Right ventricle myocardium inferior (tissue), 1 donor: ENCODE measurements around the gene CLTB. TPM values are rescaled to one million over a fixed set of nuclear protein-coding genes. Genes with fewer than 3 reads are reported as not detected.
"Not testable (repeated sequence)": the region's sequence is repeated elsewhere in the genome, so short reads cannot be mapped to it uniquely, and the experiment has no call there.

Source experiments
- ATAC-seq: fragments of 200-7000 bp; cut with Tn5 transposase; one replicate; pipeline ENCODE4 v1.9.1; 2020; ENCODE audit warnings: mild to moderate bottlenecking, moderate library complexity
- DNase-seq: peaks from one replicate; pipeline ENCODE4 v3.0.0; 2021; ENCODE audit errors: missing footprints
- intact Hi-C: fragments of 100-400 bp; cut with DNase I; formaldehyde crosslinking; loops from one replicate; pipeline ENCODE4 v1.11.0; 2022
- total RNA-seq: library from RNA; stranded (reverse); fragmentation: NEBNext Ultra II Directional; extraction: Animal tissue kit (Norgen Biotek cat#: 25700); gene quantifications from one replicate; pipeline ENCODE4 v1.2.1, GENCODE V29; 2021
- donor health status: DM: no; HTN: yes; CAD: no; lungs with severe emphysema.

Gene CLTB
- total RNA-seq, 1 donor from 2014 or later: 217 TPM

DNA sequence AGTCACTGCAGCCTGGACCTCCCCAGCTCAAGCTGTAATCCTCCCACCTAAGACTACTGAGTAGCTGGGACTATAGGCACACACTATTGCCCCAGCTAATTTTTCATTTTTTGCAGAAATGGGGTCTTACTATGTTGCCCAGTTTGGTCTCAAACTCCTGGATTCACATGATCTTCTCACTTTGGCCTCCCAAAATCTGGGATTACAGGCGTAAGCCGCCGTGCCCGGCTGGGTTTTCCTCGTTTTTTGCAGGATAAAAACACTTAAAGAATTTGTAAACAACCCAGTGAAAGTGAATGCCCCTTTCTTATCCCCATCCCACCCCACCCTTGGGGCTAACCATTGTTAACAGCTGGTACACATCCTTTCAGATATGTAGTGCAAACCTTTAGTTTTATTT, 7.7 kb downstream of the CLTB start:
- DNase-seq: no peak
- intact Hi-C loops: no loop called here
- no peak for ATAC-seq

DNA sequence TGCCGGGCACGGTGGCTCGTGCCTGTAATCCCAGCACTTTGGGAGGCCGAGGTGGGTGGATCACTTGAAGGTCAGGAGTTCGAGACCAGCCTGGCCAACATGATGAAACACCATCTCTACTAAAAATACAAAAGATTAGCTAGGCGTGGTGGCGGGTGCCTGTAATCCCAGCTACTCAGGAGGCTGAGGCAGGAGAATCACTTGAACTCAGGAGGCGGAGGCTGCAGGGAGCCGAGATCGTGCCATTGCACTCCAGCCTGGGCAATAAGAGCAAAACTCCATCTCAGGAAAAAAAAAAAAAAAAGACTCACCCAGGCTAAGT, 8.1 kb downstream of the CLTB start:
- ATAC-seq, DNase-seq, intact Hi-C loops: not testable (repeated sequence)

DNA sequence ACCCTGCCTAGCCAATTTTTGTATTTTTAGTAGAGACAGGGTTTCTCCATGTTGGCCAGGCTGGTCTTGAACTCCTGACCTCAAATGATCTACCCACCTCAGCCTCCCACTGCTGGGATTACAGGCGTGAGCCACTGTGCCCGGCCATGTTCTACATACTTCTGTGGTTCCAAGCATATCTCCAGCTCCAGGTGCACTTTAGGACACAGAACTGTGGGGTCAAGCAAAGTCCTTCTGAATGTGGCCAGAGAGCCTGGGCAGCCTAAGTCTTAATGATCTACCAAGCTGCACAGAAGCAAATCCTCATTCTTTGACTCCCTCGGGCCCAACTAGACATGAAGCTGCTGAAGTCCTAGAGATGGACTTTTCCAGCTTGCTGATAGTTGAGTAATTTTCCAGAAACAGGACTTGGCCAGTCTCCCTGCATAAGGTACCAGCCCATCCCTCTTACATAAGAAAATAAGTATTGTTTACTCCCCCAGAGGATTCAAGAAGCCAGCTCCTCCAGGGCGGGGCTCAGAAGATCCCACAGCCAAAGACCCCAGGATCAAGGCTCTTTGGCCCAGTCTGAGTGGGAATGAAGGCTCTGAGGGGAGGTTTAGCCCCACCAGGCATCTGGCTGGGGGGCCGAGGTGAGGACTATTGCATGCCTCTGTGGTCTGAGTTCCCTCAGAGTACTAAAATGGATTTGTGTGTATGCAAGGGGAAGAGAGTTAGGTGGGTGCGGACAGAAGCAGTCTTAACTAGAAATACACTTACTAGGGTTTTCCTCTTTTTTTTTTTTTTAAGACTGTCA, 8.7 kb downstream of the CLTB start:
- ATAC-seq (peak; percentile 64), DNase-seq (no peak)
- intact Hi-C loops: no loop called here

DNA sequence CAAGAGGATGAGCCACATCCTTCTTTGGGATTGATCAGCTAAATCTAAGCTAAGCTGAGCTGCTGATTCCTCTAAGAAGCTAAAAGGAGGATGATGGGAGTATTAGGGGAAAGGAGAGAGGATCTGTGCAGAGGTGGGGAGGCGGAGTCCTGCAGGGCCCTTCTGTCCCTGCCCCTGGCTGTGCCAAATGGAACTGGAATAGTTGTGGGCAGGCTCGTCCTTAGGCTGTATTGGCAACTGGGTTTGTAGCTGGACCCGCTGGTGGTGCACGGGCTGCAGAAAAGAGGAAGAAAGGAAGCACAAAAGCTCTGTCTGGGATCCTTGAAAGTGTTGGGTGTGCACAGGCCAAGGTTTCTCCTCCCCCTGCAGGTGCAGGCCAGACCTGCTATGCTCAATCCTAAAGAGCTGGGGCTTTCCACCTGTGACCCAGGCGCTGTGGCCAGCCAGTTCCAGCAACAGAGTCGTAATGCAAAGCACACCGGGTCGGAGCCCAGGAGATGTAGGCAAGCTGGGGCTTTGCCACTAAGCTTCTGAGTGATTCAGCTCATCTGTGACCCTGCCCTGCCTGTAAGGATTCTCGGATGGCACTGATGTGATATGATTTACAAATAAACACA, 9.8 kb downstream of the CLTB start:
- intact Hi-C loops: no loop called here
- DNase-seq (no peak), ATAC-seq (no peak)

DNA sequence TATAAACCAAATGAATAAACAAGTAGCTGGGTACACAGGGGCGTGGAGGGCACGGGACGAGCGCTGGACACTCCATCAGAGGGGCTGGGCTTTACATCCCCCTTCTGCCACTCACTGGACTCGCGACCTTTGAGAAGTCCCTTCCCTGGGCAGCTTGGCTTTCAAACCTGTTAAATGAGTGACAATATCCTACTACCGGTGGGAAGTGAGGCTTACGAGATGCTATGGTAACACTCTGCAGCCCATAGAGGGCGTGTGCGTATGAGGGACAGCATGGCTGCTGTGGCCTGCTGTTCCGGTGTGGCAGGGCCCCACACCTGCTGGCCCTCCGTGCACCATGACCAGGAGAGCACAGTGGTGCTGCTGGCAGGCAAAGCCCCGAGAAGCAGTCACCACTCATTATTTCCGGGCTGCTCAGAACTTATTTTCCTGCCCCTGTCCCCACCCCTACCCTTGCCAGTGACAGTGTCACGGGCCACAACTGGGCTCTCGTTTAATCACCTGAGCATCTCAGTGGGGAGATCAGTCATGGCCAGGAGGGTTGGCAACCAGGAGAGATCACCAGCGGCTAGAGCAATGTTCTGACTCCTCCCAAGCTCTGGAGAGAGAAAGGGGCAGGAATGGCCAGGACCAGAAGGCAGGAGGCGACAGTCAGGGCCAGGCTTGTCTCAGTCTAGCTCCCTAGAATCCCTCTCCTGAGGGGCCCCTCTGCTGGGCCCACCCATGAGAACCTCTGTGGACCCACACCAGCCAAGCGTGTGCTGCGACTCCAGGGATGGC, 10.5 kb downstream of the CLTB start:
- DNase-seq: no peak
- ATAC-seq: no peak
- intact Hi-C loops: no loop called here

DNA sequence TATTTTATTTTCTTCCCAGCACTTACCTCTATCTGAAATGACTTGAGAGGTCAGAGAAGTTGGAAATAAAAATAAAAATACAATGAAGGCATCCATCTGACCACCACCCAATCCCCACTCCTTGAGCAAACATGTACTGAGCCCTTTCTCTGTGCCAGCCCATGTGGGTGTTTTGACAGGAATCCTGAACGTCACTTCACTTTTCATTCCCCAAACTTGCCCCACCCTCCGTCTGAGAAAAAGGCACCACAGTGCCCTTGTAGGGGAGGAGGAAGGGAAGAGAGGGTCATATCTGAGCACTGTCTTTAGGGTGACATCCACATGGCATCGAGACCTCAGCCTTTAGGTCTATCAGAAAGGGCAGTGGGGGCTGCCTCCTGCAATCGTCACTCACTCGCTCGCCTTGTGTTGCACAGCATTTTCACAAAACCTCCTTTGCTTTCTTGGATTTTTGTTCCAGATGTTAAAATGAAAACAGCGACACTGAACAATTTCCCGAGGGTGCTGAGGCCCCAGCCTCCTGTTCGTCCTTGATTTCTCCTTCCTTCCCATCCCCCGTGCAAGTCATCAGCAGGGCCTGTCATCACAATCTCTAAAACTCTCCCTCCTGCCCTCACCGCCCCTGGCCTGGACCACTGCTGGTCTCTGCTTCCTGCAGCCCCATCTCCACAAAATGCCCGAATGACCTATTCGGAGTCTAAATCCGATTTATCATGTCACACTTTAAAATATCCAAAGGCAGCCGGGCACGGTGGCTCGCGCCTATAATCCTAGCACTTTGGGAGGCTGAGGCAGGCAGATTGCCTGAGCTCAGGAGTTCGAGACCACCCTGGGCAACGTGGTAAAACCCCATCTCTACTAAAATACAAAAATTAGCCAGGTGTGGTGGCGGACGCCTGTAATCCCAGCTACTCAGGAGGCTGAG, 14.8 kb downstream of the CLTB start:
- no peak for DNase-seq
- no peak for ATAC-seq
- intact Hi-C loops: no loop called here

DNA sequence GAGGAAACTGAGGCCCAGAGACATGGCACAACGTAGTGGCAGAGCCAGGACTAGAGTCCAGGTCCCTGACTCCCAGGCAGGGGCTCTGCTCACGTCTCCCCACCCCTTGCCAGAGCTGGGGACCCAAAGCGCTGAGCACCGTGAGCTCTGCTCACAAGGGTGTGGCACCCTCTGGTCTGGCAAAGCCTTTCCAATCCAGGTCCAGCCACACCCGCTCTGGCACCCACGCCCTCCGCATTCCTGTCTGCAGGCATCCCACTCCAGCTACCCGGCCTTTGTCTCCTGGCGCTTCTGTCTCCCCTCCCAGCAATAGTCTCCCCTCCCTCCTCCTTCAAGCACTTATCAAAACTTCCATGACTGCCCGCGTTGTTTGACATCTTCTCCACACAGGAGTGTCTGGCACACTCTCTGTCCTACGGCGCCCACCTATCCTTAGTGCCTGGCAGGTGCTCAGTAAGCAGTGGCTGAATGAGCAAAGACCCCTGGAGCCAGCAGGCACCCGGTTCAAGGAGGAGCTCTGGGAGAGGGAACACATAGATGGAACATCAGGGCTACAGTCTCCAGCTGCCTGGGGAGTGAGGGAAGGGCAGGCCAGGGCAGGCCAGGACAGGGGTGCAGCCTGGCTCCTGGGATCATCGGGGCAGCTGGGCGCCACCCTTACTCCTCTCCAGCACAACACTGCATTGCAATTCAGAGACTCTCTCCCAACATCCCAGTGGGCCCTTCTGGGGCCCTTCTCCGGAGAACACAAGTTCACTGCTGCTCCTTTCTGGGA, 15.8 kb downstream of the CLTB start:
- intact Hi-C loops: no loop called here
- ATAC-seq: no peak
- peak; percentile 71 for DNase-seq

DNA sequence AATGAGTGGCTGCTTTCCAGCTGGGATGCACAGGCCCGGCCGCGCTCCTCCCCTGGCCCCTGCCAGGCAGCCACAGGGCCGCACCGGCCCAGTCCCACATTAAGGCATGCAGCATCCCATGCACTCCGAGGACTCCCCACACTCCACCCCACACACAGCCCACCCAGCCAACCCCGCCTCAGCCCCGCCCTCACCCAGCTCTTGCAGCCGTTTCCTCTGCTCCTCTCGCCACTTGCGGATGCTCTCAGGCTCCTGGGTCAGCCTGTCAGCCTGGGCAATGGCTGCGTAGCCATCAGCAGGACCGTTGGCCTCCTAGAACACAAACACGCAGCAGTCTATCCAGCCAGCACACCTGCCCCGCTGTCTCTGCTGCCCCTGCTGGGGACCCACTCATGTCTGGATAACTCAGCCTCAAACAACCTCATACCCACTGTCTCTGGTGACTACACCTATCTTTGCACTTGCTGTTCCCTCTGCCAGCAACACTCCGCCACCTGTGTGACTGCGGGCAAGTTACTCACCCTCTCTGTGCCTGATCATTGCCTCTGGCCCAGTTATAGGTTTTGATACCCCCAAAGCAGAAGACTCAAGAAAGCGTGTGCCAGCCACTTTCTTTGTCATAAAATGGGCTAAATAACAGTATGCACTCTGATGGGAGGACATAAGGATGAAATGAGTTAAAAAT, 18.5 kb downstream of the CLTB start:
- ATAC-seq: no peak
- no peak for DNase-seq
- intact Hi-C loops: no loop called here

DNA sequence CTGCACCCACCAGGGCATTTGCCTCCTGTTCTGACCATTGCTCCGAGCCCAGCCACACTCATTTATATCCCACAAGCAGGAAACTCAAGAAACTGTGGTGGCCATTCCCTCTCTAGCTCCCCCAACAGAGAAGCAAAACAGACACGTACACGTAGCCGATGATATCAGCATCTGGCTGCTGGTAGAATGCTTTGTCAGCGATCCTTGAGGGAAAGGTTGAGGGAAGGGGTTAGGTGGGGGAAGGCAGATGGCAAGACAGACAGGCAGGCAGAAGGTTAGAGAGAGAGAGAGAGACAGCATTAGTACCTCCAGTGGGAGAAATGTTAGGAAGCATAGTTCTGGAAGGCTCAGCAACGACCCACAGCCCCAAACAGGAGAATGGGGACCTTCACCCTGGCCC, 20.0 kb downstream of the CLTB start:
- no peak for ATAC-seq
- DNase-seq: no peak
- intact Hi-C loops: no loop called here

DNA sequence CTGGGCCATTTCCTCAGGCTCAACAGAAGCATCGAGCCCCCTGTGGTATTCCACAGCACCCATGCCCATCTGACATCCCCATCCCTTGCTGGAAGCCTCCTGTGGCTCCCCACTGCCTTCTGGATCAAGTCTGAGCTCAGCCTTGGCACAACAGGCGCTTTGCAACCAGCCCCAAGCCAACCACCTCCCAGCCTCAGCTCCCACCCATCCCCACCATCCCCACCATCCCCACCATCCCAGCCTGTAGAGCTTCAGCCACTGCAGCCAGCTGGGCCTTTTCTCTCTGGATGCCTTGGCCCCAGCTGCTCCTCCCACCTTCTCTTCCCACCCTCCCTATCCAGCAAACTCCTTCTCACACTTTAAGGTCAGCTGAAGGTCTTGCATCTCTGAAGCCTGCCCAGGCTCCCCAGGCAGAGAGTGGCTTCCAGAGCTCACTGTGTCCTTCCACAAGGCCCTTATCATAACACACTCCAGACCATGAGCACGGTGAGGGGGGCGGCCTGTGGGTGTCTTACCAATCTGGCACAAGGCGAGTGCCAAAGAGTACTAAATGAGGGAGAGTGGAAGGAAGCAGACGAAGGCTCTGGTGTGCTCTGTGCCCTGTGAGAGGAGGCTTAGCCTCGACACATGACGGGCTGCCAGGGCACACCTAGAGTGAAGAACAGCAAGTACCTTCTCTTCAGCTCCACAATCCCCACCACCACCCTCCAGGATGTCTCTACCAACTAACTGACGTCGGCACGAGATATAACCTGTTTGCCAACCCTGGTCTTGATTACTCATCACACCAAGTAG, 21.3 kb downstream of the CLTB start:
- intact Hi-C loops: no loop called here
- ATAC-seq (peak; percentile 88), DNase-seq (peak; percentile 83)

DNA sequence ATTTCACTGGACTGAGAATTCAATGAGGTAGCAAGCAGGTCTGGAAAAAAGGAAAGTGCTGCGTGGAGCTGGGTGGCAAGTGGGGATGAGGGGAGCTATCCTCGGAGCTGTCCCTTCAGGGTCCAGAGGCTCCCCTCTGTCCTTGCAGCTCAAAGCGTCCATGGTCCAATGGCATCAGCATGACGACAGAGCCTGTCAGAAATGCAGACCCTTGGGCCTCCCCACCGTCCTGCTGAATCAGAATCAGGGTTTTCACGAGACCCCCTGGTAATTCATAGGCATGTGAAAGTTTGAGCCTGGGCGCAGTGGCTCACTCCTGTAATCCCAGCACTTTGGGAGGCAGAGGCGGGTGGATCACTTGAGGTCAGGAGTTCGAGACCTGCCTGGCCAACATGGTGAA, 22.2 kb downstream of the CLTB start:
- DNase-seq: no peak
- ATAC-seq: no peak
- intact Hi-C loops: no loop called here

DNA sequence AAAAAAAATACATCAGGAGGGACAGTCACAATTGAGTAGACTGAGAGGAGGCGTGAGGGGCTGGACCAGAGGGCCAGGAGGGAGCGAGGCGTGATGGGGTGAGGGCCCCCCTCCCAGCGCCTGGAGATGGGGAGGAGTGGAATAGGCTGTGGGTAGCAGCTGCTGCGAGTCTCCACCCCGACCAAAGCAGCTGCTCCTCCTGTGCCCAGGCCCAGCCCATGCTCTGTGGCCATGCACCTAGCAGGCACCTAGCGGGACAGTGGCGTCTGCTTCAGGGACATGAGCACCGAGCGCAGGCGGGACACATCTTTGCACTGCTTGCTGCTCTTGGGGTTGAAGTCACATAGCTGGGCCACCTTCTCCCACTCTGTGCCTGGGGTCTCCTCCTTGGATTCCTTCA, 23.8 kb downstream of the CLTB start:
- DNase-seq: no peak
- no peak for ATAC-seq
- intact Hi-C loops: no loop called here

DNA sequence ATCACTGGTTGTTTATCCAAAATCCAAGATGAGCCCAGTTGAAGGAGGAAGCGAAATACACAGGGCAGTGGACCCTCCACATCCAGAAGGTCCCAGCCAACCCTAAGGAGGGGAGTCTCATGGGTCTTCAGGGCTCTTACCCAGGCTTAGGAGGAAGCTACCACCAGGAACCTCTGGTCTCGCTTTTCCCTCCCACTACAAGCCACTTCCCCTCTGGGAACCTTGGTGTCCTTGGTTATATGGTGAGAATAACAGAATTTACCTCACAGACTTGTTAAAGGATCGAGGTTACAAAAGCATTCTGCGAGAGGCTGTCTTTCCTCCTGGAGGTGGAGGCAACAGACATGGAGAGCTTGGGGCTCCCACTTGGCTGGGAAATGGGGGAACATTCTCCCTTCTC, 24.3 kb downstream of the CLTB start:
- intact Hi-C loops: no loop called here
- no peak for ATAC-seq
- DNase-seq: no peak

DNA sequence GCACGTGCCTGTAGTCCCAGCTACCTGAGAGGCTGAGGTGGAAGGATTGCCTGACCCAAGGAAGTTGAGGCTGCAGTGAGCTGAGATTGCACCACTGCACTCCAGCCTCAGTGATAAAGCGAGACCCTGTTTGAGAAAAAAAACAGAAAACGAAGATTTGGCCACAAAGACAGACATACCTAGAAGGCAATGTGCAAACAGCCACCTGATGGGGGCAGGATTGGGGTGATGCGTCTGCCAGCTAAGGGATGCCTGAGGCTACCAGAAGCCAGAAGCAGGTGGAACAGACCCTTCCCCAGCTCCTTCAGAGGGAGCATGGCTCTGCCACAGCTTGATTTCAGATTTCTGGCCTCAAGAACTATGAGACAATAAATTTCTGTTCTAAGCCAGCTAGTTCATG, 24.9 kb downstream of the CLTB start:
- ATAC-seq (no peak), DNase-seq (no peak)
- intact Hi-C loops: no loop called here

DNA sequence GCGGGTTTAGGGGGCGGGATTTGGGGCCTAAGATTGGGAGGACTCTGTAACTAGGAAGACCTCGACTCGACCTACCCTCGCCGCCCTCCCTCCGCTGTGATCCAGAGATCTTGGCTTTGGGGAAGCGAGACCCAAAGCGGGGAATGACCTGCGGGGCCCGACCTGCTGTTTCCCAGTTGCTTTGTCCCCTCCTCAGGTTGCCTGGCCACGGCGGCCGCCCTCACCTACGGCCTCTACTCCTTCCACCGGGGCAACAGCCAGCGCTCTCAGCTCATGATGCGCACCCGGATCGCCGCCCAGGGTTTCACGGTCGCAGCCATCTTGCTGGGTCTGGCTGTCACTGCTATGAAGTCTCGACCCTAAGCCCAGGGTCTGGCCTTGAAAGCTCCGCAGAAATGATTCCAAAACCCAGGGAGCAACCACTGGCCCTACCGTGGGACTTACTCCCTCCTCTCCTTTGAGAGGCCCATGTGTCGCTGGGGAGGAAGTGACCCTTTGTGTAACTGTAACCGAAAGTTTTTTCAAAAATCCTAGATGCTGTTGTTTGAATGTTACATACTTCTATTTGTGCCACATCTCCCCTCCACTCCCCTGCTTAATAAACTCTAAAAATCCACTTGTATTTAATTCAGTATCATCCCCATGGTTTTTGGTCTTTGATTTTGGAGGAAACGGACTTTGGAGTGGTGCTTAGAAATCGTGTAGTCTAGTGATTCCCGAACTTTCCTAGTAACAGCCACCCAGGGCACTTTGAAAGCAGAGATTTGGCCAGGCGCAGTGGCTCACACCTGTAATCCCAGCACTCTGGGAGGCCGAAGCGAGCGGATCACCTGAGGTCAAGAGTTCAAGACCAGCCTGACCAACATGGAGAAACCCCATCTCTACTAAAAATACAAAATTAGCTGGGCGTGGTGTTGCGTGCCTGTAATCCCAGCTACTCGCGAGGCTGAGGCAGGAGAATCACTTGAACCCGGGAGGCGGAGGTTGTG, 26.9 kb downstream of the CLTB start:
- intact Hi-C loops: loop anchor here (2.0 kb wide), 3 partner anchors 23 to 59 kb away; partner anchors contain the start of genes CLTB and FAF2
- peak; percentile 12 for ATAC-seq
- DNase-seq: no peak
